GM18517 (cell line): ENCODE results near the gene ZMIZ1.

Source experiments
- ATAC-seq: cut with Tn5 transposase; IDR thresholded peaks from one replicate; pipeline ENCODE4 v1.9.1; 2021; ENCODE audit warnings: mild to moderate bottlenecking, moderate library complexity; ENCODE audit not compliant: unreplicated experiment

The ZMIZ1 gene

DNA sequence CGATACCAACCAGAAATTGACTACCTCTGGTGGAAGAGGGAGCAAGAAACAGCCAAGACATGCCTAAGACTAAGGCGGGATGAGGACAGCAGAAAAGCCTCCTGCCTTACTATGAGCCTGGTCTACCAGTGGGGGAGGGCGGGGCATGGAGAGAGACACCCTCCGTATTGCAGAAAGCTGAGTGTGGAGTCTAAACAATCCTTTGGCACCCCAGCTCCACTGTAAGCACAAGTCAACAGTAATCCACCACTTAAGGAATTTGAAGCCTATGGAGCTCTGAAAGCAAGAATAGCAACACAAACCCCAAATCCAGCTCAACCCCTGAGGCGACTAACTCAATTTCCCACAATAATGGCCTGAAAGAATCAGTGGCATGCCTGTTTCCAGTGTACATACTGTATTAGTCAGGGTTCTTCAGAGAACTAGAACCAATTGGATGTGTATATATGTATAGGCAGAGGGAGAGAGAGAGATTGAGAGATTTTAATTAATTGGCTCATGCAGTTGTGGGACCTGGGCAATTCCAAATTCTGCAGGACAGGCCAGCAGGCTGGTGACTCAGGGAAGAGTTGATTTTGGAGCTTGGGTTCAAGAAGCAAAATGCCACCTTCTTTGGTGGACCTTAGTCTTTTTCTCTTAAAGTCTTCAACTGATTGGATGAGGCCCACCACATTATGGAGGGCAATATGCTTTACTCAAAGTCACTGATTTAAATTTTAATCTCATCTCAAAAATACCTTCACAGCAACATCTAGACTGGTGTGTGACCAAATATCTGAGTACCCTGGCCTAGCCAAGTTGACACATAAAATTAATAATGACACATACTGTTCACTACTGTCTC lies 292.0 kb downstream of the ZMIZ1 start:
- ATAC-seq: no peak

DNA sequence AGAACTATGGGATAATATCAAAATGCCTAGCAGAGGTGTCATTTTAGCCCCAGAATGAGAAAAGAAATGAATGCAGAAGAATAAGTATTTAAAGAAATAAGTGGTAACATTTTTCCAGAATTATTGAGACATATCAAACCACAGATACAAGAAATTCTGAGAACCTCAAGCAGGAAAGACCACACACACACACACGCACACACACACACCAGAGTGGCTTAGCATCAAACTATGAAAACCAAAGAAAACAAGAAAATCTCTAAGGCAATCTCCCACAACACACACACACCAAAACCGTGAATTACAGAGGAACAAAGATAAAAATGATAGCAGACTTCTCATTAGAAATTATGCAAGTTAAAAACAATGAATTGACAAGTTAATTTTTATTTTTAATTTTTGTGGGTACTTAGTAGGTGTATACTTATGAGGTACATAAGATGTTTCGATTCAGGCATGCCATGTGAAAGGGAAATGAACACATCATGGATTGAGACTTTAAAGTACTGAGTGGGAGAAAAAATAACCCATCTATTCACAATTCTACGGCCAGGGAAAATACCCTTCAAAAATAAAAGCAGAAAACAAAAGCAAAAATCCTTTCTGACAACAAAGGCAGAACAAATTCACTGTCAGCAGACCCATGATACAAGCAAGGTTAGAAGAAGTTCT lies 293.1 kb downstream of the ZMIZ1 start:
- ATAC-seq: no peak
